HepG2 (cell line): Measurements from ENCODE around the gene DLG5. TPM values are rescaled to one million over a fixed set of nuclear protein-coding genes. Genes with fewer than 3 reads are reported as not detected.

Experiments
- CREBL2 ChIP-seq: sonication (generic); formaldehyde crosslinking; IDR thresholded peaks from 2 replicates; pipeline ENCODE4 v1.8.1; 2023; ENCODE audit warnings: missing genetic modification reagents, mild to moderate bottlenecking, borderline replicate concordance
- HIVEP1 ChIP-seq: sonication (generic); formaldehyde crosslinking; IDR thresholded peaks from 2 replicates; pipeline ENCODE4 v1.4.0; 2020; ENCODE audit warnings: mild to moderate bottlenecking, missing genetic modification reagents
- HNRNPUL1 ChIP-seq: fragments of 200-400 bp; formaldehyde crosslinking; IDR thresholded peaks from 2 replicates; pipeline ENCODE4 v1.6.1; 2017; ENCODE audit warnings: low read depth, mild to moderate bottlenecking, low read length, moderate library complexity
- JDP2 ChIP-seq: sonication (generic); formaldehyde crosslinking; IDR thresholded peaks from 2 replicates; pipeline ENCODE4 v1.8.1; 2022; ENCODE audit warnings: missing genetic modification reagents, borderline replicate concordance
- NPAS2 ChIP-seq: sonication (generic); formaldehyde crosslinking; IDR thresholded peaks from 2 replicates; pipeline ENCODE4 v1.8.0; 2022; ENCODE audit warnings: mild to moderate bottlenecking, missing genetic modification reagents, borderline replicate concordance
- PRPF4 ChIP-seq: fragments of 200-400 bp; formaldehyde crosslinking; IDR thresholded peaks from 2 replicates; pipeline ENCODE4 v1.6.1; 2016; ENCODE audit warnings: low read length, low read depth; ENCODE audit not compliant: poor library complexity, severe bottlenecking
- TAF15 ChIP-seq: fragments of 200-400 bp; formaldehyde crosslinking; IDR thresholded peaks from one replicate; pipeline ENCODE4 v1.6.1; 2018; ENCODE audit warnings: mild to moderate bottlenecking, low read depth, low read length; ENCODE audit not compliant: poor library complexity, severe bottlenecking
- ZFX ChIP-seq: sonication (generic); formaldehyde crosslinking; IDR thresholded peaks from 2 replicates; pipeline ENCODE4 v1.4.0; 2020; ENCODE audit warnings: mild to moderate bottlenecking, low read depth, missing genetic modification reagents, moderate library complexity
- ZNF143 ChIP-seq: sonication (generic); formaldehyde crosslinking; IDR thresholded peaks from 2 replicates; pipeline ENCODE4 v1.4.0; 2020; ENCODE audit warnings: missing genetic modification reagents
- ZNF251 ChIP-seq: sonication (generic); formaldehyde crosslinking; IDR thresholded peaks from 2 replicates; pipeline ENCODE4 v1.9.0; 2021; ENCODE audit warnings: mild to moderate bottlenecking, missing genetic modification reagents
- ZNF292 ChIP-seq: sonication (generic); formaldehyde crosslinking; IDR thresholded peaks from 2 replicates; pipeline ENCODE4 v1.8.1; 2022; ENCODE audit warnings: mild to moderate bottlenecking, low read depth, missing genetic modification reagents, borderline replicate concordance
- ZNF546 ChIP-seq: sonication (generic); formaldehyde crosslinking; conservative IDR thresholded peaks from 2 replicates; pipeline ENCODE4 v1.8.1; 2023; ENCODE audit warnings: mild to moderate bottlenecking, missing genetic modification reagents
- ZNF557 ChIP-seq: sonication (generic); formaldehyde crosslinking; IDR thresholded peaks from 2 replicates; pipeline ENCODE4 v1.4.0; 2020; ENCODE audit warnings: missing genetic modification reagents
- polyA plus RNA-seq, 8 experiments: library from polyadenylated mRNA; depleted of rRNA in 3 of 8; stranded (reverse) in 7 of 8; unstranded in 1 of 8; fragments of >200 nt; fragmentation: Illumina TruSeq in 4 of 8; extraction: Trizol in 4 of 8; gene quantifications; 2 replicates each; pipeline versions ENCODE4 v1.2.1 to v1.2.3, GENCODE V29; 2011 to 2016; ENCODE audit warnings: low read depth in 4 of 8, missing spikeins in 1 of 8, mixed read lengths in 1 of 8; ENCODE audit not compliant: insufficient read depth in 1 of 8
- total RNA-seq, 5 experiments: library from RNA; depleted of rRNA; stranded (reverse); fragments of >200 nt; fragmentation: Illumina TruSeq; extraction: Trizol; gene quantifications; 2 replicates each; pipeline ENCODE4 v1.2.3, GENCODE V29; 2016; ENCODE audit warnings: low read depth in 1 of 5
- TF ChIP-seq, protein P1 (sequence below): sonication (generic); formaldehyde crosslinking; conservative IDR thresholded peaks from 2 replicates; pipeline ENCODE4 v1.4.0; 2020; ENCODE audit warnings: mild to moderate bottlenecking, missing genetic modification reagents, moderate library complexity
- TF ChIP-seq, protein P2 (sequence below): sonication (generic); formaldehyde crosslinking; IDR thresholded peaks from 2 replicates; pipeline ENCODE4 v1.4.0; 2020; ENCODE audit warnings: mild to moderate bottlenecking, low read depth, missing genetic modification reagents
- TF ChIP-seq, protein P3 (sequence below): sonication (generic); formaldehyde crosslinking; IDR thresholded peaks from 2 replicates; pipeline ENCODE4 v1.4.0; 2020; ENCODE audit warnings: missing genetic modification reagents
- TF ChIP-seq, protein P4 (sequence below): sonication (generic); formaldehyde crosslinking; conservative IDR thresholded peaks from 2 replicates; pipeline ENCODE4 v1.4.0; 2020; ENCODE audit warnings: missing genetic modification reagents

DLG5 gene
- total and polyA plus RNA-seq, 2 of the 13 experiments (the other 11 are each of a cell fraction or from before 2014, with no cell fraction given) = 15.5 to 18.2 TPM

DNA sequence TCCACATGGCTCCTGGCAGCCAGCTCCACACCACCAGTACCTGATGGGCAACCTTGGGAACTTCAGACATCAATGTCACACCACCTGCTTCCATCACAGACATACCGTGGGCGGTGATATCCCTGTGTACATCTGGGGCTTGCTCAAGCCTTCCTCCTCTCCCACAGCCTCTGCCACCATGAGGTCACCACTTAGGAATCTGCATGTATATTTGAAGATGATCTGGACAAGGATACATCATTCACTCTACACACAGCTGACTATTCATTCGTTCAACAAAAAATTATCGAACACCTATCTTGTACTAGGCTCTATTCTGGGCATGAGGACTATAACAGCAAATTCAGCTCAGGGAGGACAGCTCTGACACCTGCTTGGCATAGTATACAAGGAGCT, 6.8 kb downstream of the DLG5 start (continued):
- no peak for TF ChIP-seq ZFX
- TF ChIP-seq ZNF546 = no peak
- TF ChIP-seq, protein P1, sequence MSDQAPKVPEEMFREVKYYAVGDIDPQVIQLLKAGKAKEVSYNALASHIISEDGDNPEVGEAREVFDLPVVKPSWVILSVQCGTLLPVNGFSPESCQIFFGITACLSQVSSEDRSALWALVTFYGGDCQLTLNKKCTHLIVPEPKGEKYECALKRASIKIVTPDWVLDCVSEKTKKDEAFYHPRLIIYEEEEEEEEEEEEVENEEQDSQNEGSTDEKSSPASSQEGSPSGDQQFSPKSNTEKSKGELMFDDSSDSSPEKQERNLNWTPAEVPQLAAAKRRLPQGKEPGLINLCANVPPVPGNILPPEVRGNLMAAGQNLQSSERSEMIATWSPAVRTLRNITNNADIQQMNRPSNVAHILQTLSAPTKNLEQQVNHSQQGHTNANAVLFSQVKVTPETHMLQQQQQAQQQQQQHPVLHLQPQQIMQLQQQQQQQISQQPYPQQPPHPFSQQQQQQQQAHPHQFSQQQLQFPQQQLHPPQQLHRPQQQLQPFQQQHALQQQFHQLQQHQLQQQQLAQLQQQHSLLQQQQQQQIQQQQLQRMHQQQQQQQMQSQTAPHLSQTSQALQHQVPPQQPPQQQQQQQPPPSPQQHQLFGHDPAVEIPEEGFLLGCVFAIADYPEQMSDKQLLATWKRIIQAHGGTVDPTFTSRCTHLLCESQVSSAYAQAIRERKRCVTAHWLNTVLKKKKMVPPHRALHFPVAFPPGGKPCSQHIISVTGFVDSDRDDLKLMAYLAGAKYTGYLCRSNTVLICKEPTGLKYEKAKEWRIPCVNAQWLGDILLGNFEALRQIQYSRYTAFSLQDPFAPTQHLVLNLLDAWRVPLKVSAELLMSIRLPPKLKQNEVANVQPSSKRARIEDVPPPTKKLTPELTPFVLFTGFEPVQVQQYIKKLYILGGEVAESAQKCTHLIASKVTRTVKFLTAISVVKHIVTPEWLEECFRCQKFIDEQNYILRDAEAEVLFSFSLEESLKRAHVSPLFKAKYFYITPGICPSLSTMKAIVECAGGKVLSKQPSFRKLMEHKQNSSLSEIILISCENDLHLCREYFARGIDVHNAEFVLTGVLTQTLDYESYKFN (CRISPR knock-in tag) = no peak
- TF ChIP-seq NPAS2 (CRISPR knock-in tag) = no peak
- no peak for TF ChIP-seq ZNF557
- TF ChIP-seq JDP2 = no peak
- no peak for TF ChIP-seq ZNF292 (CRISPR knock-in tag)
- no peak for TF ChIP-seq HIVEP1
- TF ChIP-seq TAF15 = no peak
- TF ChIP-seq ZNF143 (CRISPR knock-in tag) = no peak
- TF ChIP-seq, protein P2, sequence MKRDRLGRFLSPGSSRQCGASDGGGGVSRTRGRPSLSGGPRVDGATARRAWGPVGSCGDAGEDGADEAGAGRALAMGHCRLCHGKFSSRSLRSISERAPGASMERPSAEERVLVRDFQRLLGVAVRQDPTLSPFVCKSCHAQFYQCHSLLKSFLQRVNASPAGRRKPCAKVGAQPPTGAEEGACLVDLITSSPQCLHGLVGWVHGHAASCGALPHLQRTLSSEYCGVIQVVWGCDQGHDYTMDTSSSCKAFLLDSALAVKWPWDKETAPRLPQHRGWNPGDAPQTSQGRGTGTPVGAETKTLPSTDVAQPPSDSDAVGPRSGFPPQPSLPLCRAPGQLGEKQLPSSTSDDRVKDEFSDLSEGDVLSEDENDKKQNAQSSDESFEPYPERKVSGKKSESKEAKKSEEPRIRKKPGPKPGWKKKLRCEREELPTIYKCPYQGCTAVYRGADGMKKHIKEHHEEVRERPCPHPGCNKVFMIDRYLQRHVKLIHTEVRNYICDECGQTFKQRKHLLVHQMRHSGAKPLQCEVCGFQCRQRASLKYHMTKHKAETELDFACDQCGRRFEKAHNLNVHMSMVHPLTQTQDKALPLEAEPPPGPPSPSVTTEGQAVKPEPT (CRISPR knock-in tag) = no peak
- no peak for TF ChIP-seq PRPF4
- TF ChIP-seq, protein P3, sequence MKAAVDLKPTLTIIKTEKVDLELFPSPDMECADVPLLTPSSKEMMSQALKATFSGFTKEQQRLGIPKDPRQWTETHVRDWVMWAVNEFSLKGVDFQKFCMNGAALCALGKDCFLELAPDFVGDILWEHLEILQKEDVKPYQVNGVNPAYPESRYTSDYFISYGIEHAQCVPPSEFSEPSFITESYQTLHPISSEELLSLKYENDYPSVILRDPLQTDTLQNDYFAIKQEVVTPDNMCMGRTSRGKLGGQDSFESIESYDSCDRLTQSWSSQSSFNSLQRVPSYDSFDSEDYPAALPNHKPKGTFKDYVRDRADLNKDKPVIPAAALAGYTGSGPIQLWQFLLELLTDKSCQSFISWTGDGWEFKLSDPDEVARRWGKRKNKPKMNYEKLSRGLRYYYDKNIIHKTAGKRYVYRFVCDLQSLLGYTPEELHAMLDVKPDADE = no peak
- TF ChIP-seq, protein P4, sequence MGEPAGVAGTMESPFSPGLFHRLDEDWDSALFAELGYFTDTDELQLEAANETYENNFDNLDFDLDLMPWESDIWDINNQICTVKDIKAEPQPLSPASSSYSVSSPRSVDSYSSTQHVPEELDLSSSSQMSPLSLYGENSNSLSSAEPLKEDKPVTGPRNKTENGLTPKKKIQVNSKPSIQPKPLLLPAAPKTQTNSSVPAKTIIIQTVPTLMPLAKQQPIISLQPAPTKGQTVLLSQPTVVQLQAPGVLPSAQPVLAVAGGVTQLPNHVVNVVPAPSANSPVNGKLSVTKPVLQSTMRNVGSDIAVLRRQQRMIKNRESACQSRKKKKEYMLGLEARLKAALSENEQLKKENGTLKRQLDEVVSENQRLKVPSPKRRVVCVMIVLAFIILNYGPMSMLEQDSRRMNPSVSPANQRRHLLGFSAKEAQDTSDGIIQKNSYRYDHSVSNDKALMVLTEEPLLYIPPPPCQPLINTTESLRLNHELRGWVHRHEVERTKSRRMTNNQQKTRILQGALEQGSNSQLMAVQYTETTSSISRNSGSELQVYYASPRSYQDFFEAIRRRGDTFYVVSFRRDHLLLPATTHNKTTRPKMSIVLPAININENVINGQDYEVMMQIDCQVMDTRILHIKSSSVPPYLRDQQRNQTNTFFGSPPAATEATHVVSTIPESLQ (CRISPR knock-in tag) = no peak
- no peak for TF ChIP-seq ZNF251 (CRISPR knock-in tag)
- TF ChIP-seq HNRNPUL1 = no peak
- TF ChIP-seq CREBL2 = no peak
